VCaP (cell line): ENCODE data around the gene KAT6B.

ENCODE experiments used
- H3K27ac ChIP-seq: fragments of 450-650 bp; 2 replicates; pipeline ENCODE4 v1.5.1; 2017
- CTCF ChIP-seq: fragments of 450-650 bp; conservative IDR thresholded peaks from 2 replicates; pipeline ENCODE4 v1.5.1; 2017; ENCODE audit warnings: mild to moderate bottlenecking, moderate library complexity

KAT6B gene

GRCh38 chr10:74958316-74958715 lies 131.9 kb downstream of the KAT6B start:
- TF ChIP-seq CTCF, result no peak
- H3K27ac ChIP-seq, result no peak overlapping the region

GRCh38 chr10:74960670-74961069 lies 134.3 kb downstream of the KAT6B start:
- no peak for TF ChIP-seq CTCF
- peak overlapping the region; percentile 55 for H3K27ac ChIP-seq

GRCh38 chr10:74962517-74962916 lies 136.1 kb downstream of the KAT6B start:
- no peak overlapping the region for H3K27ac ChIP-seq
- no peak for TF ChIP-seq CTCF

GRCh38 chr10:74963549-74963948 lies 137.1 kb downstream of the KAT6B start:
- H3K27ac ChIP-seq, result no peak overlapping the region
- no peak for TF ChIP-seq CTCF

GRCh38 chr10:74967911-74968666 lies 141.7 kb downstream of the KAT6B start:
- no peak for TF ChIP-seq CTCF
- peak overlapping the region; percentile 90 for H3K27ac ChIP-seq

- peak overlapping the region; percentile 90 for H3K27ac ChIP-seq
- no peak for TF ChIP-seq CTCF
Observed at GRCh38 chr10:74968667-74969061, 142.3 kb downstream of the KAT6B start.

- no peak for TF ChIP-seq CTCF
- H3K27ac ChIP-seq, result peak overlapping the region; percentile 90
Observed at GRCh38 chr10:74969093-74969492, 142.7 kb downstream of the KAT6B start.
